ENCODE measurements around the gene CRABP1. TPM values are rescaled to one million over a fixed set of nuclear protein-coding genes. Genes with fewer than 3 reads are reported as not detected.

CRABP1 gene
- total and polyA plus RNA-seq, 2 experiments from 2014 or later = not detected

DNA sequence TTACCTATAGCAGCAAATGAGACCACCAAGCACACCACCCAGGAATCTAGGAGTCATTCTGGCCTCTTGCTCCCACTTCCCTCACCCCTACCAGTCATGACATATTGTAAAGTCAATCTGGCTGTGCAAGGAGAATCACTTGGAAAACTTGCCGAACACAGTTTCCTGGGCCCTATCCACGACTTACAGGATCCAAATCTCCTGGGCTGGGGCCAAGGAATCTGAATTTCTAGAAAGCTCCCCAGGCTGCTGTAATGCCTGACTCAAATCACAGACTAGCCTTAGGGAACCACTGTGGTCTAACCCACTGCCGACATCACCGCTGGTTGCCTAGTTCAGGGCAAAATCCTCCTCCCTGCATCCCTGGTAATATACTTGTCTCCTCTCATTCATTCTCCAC is 4.2 kb upstream of the CRABP1 start:
- no peak for DNase-seq
- H3K27me3 ChIP-seq (replicated peaks; ENCODE audit: insufficient read depth) = peaks cover 44% of the 10 kb centered on the region
- no peak overlapping the region for H3K4me3 ChIP-seq
- no peak overlapping the region for H2AFZ ChIP-seq
- H4K20me1 ChIP-seq (ENCODE audit: insufficient read depth) = no peaks in the 10 kb centered on the region
- H3K9me2 ChIP-seq (ENCODE audit: insufficient read depth) = no peaks in the 10 kb centered on the region
- no peaks in the 10 kb centered on the region for H3K9me3 ChIP-seq (ENCODE audit: low read depth)
- H3F3A ChIP-seq (ENCODE audit: insufficient read depth) = no peaks in the 10 kb centered on the region
- H3K9ac ChIP-seq = no peak overlapping the region
- in situ Hi-C loops (cut with MboI) = no loop called here
- no peaks in the 10 kb centered on the region for H3K79me2 ChIP-seq (ENCODE audit: insufficient read depth)
- H3K4me1 ChIP-seq (ENCODE audit: insufficient read depth) = no peaks in the 10 kb centered on the region
- no peaks in the 10 kb centered on the region for H3K36me3 ChIP-seq (ENCODE audit: low read depth)
- WGBS, 2 experiments (ENCODE audit: low coverage in 1 of 2, low lambda C conversion rate in 2 of 2, missing lambda C conversion rate in 2 of 2) = 67 to 79% methylated on average over 4 of the region's 4 CpGs
- H3K27ac ChIP-seq = no peak overlapping the region
- H3K4me2 ChIP-seq (ENCODE audit: unreplicated experiment) = no peak overlapping the region
- TF ChIP-seq EZH2phosphoT487 (IDR thresholded peaks at IDR 0.05; ENCODE audit: insufficient read depth, low read depth) (no peak), EZH2 (IDR thresholded peaks at IDR 0.05; ENCODE audit: insufficient read depth, poor library complexity, severe bottlenecking) (no peak)

DNA sequence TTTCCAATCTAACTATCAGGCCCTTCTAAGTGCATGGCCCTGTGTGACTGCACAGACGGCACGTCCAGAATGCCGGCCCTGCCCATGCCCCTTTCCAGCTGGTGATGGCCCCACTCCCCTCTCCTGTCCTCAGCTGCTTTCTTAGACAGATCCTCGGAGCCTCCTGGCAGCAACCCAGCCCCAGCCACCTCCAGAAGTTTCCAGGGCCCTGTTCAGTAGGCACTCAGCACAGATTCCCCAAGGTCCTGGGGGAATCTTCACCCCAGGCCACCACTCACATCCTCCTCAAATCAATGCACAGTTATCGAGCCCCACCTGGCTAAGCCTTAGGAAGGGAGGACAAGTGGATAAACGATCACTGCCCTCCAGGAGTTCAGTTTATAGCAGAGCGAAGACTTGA is 1.4 kb upstream of the CRABP1 start:
- Histone ChIP-seq H3K9me2 (ENCODE audit: insufficient read depth) (no peaks in the 10 kb centered on the region), H3K9ac (no peak overlapping the region), H3K27ac (no peak overlapping the region), H2AFZ (no peak overlapping the region), H3K79me2 (ENCODE audit: insufficient read depth) (no peaks in the 10 kb centered on the region), H3K4me1 (ENCODE audit: insufficient read depth) (no peaks in the 10 kb centered on the region), H3K9me3 (ENCODE audit: low read depth) (no peaks in the 10 kb centered on the region), H3K4me2 (ENCODE audit: unreplicated experiment) (no peak overlapping the region), H3K4me3 (no peak overlapping the region), H4K20me1 (ENCODE audit: insufficient read depth) (no peaks in the 10 kb centered on the region), H3K27me3 (replicated peaks; ENCODE audit: insufficient read depth) (peaks cover 72% of the 10 kb centered on the region), H3F3A (ENCODE audit: insufficient read depth) (no peaks in the 10 kb centered on the region), H3K36me3 (ENCODE audit: low read depth) (no peaks in the 10 kb centered on the region)
- WGBS, 2 experiments (ENCODE audit: low coverage in 1 of 2, low lambda C conversion rate in 2 of 2, missing lambda C conversion rate in 2 of 2) = 56 to 61% methylated on average over 7 of the region's 7 CpGs
- in situ Hi-C loops (cut with MboI) = no loop called here
- DNase-seq = no peak
- TF ChIP-seq EZH2 (IDR thresholded peaks at IDR 0.05; ENCODE audit: insufficient read depth, poor library complexity, severe bottlenecking) (no peak), EZH2phosphoT487 (IDR thresholded peaks at IDR 0.05; ENCODE audit: insufficient read depth, low read depth) (no peak)

DNA sequence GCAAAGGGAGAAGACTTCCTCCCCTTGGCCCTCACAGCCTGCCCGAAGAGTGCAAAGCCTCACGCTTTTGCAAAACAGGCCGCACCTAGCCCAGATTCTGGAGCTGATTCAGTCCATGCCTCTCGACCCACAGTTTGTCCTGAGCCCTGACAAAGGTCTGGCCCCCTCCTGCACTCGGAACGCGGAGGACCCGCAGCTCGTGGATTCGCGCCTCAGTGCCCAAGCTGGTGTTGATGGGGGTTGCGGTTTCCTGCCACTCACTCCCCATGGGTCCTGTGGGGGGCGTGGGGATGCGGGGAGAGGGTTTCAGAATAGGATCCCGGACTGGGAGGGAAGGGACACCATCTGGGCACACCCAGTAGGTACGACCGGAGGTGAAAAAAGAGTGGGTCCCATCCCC is 594 bp upstream of the CRABP1 start:
- H3K27ac ChIP-seq = no peak overlapping the region
- peaks cover 73% of the 10 kb centered on the region for H3K27me3 ChIP-seq (replicated peaks; ENCODE audit: insufficient read depth)
- H3K4me1 ChIP-seq (ENCODE audit: insufficient read depth) = no peaks in the 10 kb centered on the region
- H3K9ac ChIP-seq = no peak overlapping the region
- no peak overlapping the region for H3K4me3 ChIP-seq
- 83% methylated on average over 17 of the region's 17 CpGs for WGBS, 2 experiments (ENCODE audit: low coverage in 1 of 2, low lambda C conversion rate in 2 of 2, missing lambda C conversion rate in 2 of 2)
- TF ChIP-seq EZH2 (IDR thresholded peaks at IDR 0.05; ENCODE audit: insufficient read depth, poor library complexity, severe bottlenecking) = no peak
- TF ChIP-seq EZH2phosphoT487 (IDR thresholded peaks at IDR 0.05; ENCODE audit: insufficient read depth, low read depth) = no peak
- H3K9me3 ChIP-seq (ENCODE audit: low read depth) = no peaks in the 10 kb centered on the region
- H2AFZ ChIP-seq = no peak overlapping the region
- in situ Hi-C loops (cut with MboI) = no loop called here
- H3K79me2 ChIP-seq (ENCODE audit: insufficient read depth) = no peaks in the 10 kb centered on the region
- H3K9me2 ChIP-seq (ENCODE audit: insufficient read depth) = no peaks in the 10 kb centered on the region
- no peaks in the 10 kb centered on the region for H3K36me3 ChIP-seq (ENCODE audit: low read depth)
- H3K4me2 ChIP-seq (ENCODE audit: unreplicated experiment) = no peak overlapping the region
- no peaks in the 10 kb centered on the region for H4K20me1 ChIP-seq (ENCODE audit: insufficient read depth)
- DNase-seq = no peak
- H3F3A ChIP-seq (ENCODE audit: insufficient read depth) = no peaks in the 10 kb centered on the region

DNA sequence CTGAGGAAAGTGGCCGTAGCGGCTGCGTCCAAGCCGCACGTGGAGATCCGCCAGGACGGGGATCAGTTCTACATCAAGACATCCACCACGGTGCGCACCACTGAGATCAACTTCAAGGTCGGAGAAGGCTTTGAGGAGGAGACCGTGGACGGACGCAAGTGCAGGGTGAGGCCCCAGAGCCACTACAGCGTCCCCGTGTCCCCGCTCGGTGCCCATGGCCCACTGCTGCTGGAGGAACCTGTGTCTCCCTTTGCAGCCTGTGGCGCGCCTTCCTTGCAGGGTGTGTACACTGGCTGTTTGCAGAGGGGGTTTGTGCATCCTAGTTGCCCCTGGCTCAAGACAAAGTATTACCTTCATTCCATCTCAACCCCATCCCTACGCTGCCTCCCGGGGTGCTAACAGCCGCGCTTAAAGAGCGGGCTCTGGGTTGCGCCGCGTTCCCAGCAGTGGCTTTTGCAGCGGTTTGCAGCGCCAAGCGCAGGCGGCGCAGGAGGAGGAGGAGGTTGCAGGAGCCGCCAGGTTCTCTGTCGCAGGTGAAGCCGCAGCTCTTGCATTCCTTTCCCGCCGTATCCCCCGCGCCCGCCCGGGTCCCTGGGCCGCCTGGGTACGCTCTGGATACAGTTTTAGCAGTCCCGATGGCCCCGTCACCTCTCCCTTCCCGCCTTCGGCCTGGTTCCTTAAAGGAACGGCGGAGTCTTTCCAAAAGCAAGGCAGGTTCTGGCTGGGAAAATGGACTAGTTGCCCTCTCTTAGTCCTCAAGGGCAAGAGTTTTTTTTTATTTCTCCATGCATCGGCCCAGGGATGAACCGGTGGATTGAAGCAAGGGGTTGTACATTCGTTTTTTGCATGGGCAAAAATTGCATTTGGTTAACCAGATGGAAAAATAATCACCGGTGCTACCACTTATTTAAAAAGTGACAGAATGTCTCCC is 1.2 kb downstream of the CRABP1 start:
- no peaks in the 10 kb centered on the region for H3F3A ChIP-seq (ENCODE audit: insufficient read depth)
- H3K4me2 ChIP-seq (ENCODE audit: unreplicated experiment) = no peak overlapping the region
- H3K9me2 ChIP-seq (ENCODE audit: insufficient read depth) = no peaks in the 10 kb centered on the region
- H3K4me3 ChIP-seq = no peak overlapping the region
- no peaks in the 10 kb centered on the region for H3K36me3 ChIP-seq (ENCODE audit: low read depth)
- H3K9me3 ChIP-seq (ENCODE audit: low read depth) = no peaks in the 10 kb centered on the region
- H3K4me1 ChIP-seq (ENCODE audit: insufficient read depth) = no peaks in the 10 kb centered on the region
- whole genome bisulfite sequencing, 2 experiments (ENCODE audit: low coverage in 1 of 2, low lambda C conversion rate in 2 of 2, missing lambda C conversion rate in 2 of 2) = 13 to 17% methylated on average over 51 to 53 of the region's 53 CpGs
- no peak overlapping the region for H3K9ac ChIP-seq
- in situ Hi-C loops (cut with MboI) = no loop called here
- TF ChIP-seq EZH2 (IDR thresholded peaks at IDR 0.05; ENCODE audit: insufficient read depth, poor library complexity, severe bottlenecking) (no peak), EZH2phosphoT487 (IDR thresholded peaks at IDR 0.05; ENCODE audit: insufficient read depth, low read depth) (no peak)
- H4K20me1 ChIP-seq (ENCODE audit: insufficient read depth) = no peaks in the 10 kb centered on the region
- no peaks in the 10 kb centered on the region for H3K79me2 ChIP-seq (ENCODE audit: insufficient read depth)
- H2AFZ ChIP-seq = no peak overlapping the region
- DNase-seq = no peak
- no peak overlapping the region for H3K27ac ChIP-seq
- H3K27me3 ChIP-seq (replicated peaks; ENCODE audit: insufficient read depth) = peaks cover 81% of the 10 kb centered on the region

Data from GM23248 (cell line).